Measurements from ENCODE around the gene GASK1A.

GASK1A gene

GRCh38 chr3:42988097-42988496 is 9.0 kb downstream of the GASK1A start:
- no peak overlapping the region for H3K4me3 ChIP-seq (ENCODE audit: low read depth, low read length)
- H3K27me3 ChIP-seq (ENCODE audit: control insufficient read depth, insufficient read depth, low read length) = no peaks in the 10 kb centered on the region
- H3K4me2 ChIP-seq (ENCODE audit: low read length) = no peak overlapping the region
- TF ChIP-seq CTCF (IDR thresholded peaks at IDR 0.05) = no peak
- H3K79me2 ChIP-seq = no peaks in the 10 kb centered on the region
- no peaks in the 10 kb centered on the region for H3K4me1 ChIP-seq
- no peak overlapping the region for H3K27ac ChIP-seq
- no peaks in the 10 kb centered on the region for H3K36me3 ChIP-seq (ENCODE audit: control insufficient read depth, insufficient read depth, low read length)
- no peak overlapping the region for H3K9ac ChIP-seq
- H3K9me3 ChIP-seq (ENCODE audit: control insufficient read depth, low read length) = no peaks in the 10 kb centered on the region
- no peak overlapping the region for H2AFZ ChIP-seq

GRCh38 chr3:42988566-42988965 is 9.5 kb downstream of the GASK1A start:
- Histone ChIP-seq H3K27me3 (ENCODE audit: control insufficient read depth, insufficient read depth, low read length) (no peaks in the 10 kb centered on the region), H2AFZ (no peak overlapping the region), H3K79me2 (no peaks in the 10 kb centered on the region), H3K4me2 (ENCODE audit: low read length) (no peak overlapping the region), H3K4me1 (no peaks in the 10 kb centered on the region), H3K4me3 (ENCODE audit: low read depth, low read length) (no peak overlapping the region), H3K9ac (no peak overlapping the region), H3K9me3 (ENCODE audit: control insufficient read depth, low read length) (no peaks in the 10 kb centered on the region), H3K27ac (no peak overlapping the region), H3K36me3 (ENCODE audit: control insufficient read depth, insufficient read depth, low read length) (no peaks in the 10 kb centered on the region)
- no peak for TF ChIP-seq CTCF (IDR thresholded peaks at IDR 0.05)

GRCh38 chr3:42991341-42992315 is 12.5 kb downstream of the GASK1A start:
- Histone ChIP-seq H3K27me3 (ENCODE audit: control insufficient read depth, insufficient read depth, low read length) (no peaks in the 10 kb centered on the region), H3K9ac (no peak overlapping the region), H3K4me3 (ENCODE audit: low read depth, low read length) (no peak overlapping the region), H3K36me3 (ENCODE audit: control insufficient read depth, insufficient read depth, low read length) (no peaks in the 10 kb centered on the region), H3K9me3 (ENCODE audit: control insufficient read depth, low read length) (no peaks in the 10 kb centered on the region), H2AFZ (no peak overlapping the region), H3K4me2 (ENCODE audit: low read length) (no peak overlapping the region), H3K27ac (no peak overlapping the region), H3K4me1 (no peaks in the 10 kb centered on the region), H3K79me2 (no peaks in the 10 kb centered on the region)
- no peak for TF ChIP-seq CTCF (IDR thresholded peaks at IDR 0.05)

DNA sequence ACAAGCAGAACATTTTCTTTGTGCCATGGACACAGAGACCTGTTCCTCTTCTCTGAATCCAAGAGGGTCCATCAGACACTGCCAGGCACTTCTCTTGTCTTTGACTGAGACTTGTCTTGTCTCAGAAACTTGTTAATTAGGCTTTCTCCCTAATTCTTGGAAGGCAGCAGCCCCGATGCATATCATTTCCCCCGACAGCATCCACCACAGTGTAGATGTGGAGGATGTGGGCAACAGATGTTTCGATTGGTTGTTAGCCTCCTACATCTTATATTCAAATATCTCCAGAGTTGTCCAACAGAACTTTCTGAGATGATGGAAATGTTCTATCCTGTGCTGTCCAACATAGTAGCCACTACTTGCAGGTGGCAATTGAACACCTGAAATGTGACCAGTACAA is 15.5 kb downstream of the GASK1A start:
- no peak overlapping the region for H3K9ac ChIP-seq
- H3K4me2 ChIP-seq (ENCODE audit: low read length) = no peak overlapping the region
- H3K9me3 ChIP-seq (ENCODE audit: control insufficient read depth, low read length) = no peaks in the 10 kb centered on the region
- TF ChIP-seq CTCF (IDR thresholded peaks at IDR 0.05) = no peak
- H3K27ac ChIP-seq = no peak overlapping the region
- no peaks in the 10 kb centered on the region for H3K36me3 ChIP-seq (ENCODE audit: control insufficient read depth, insufficient read depth, low read length)
- no peaks in the 10 kb centered on the region for H3K4me1 ChIP-seq
- H2AFZ ChIP-seq = no peak overlapping the region
- H3K27me3 ChIP-seq (ENCODE audit: control insufficient read depth, insufficient read depth, low read length) = no peaks in the 10 kb centered on the region
- H3K4me3 ChIP-seq (ENCODE audit: low read depth, low read length) = no peak overlapping the region
- H3K79me2 ChIP-seq = no peaks in the 10 kb centered on the region

- H3K4me3 ChIP-seq (ENCODE audit: low read depth, low read length) = no peak overlapping the region
- no peaks in the 10 kb centered on the region for H3K27me3 ChIP-seq (ENCODE audit: control insufficient read depth, insufficient read depth, low read length)
- no peak overlapping the region for H3K9ac ChIP-seq
- no peaks in the 10 kb centered on the region for H3K9me3 ChIP-seq (ENCODE audit: control insufficient read depth, low read length)
- no peaks in the 10 kb centered on the region for H3K79me2 ChIP-seq
- no peak overlapping the region for H2AFZ ChIP-seq
- no peak overlapping the region for H3K4me2 ChIP-seq (ENCODE audit: low read length)
- no peaks in the 10 kb centered on the region for H3K36me3 ChIP-seq (ENCODE audit: control insufficient read depth, insufficient read depth, low read length)
- H3K27ac ChIP-seq = no peak overlapping the region
- no peaks in the 10 kb centered on the region for H3K4me1 ChIP-seq
- no peak for TF ChIP-seq CTCF (IDR thresholded peaks at IDR 0.05)
Observed at GRCh38 chr3:42996021-42996420, 16.9 kb downstream of the GASK1A start.

All from parathyroid adenoma (tissue), 2 donors.